CD1c-positive myeloid dendritic cell (primary cell): Measurements from ENCODE around the gene FHL3.

Experiments used
- DNase-seq: peaks from one replicate; pipeline ENCODE4 v3.0.0-alpha.2; 2016; ENCODE audit errors: extremely low spot score

Gene FHL3, protein sequence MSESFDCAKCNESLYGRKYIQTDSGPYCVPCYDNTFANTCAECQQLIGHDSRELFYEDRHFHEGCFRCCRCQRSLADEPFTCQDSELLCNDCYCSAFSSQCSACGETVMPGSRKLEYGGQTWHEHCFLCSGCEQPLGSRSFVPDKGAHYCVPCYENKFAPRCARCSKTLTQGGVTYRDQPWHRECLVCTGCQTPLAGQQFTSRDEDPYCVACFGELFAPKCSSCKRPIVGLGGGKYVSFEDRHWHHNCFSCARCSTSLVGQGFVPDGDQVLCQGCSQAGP

GRCh38 chr1:38005195-38006007 lies at the start of gene FHL3:
Gene FHL3, minus strand, starts transcription at chr1:38005514. Its CDS starts 6,102 bp downstream, at chr1:37999412.
- DNase-seq: peak; percentile 67

- DNase-seq: no peak
These were observed 48.2 kb upstream of the FHL3 start for GRCh38 chr1:38053416-38054091.

- DNase-seq: no peak
These were observed 47.6 kb upstream of the FHL3 start for GRCh38 chr1:38052750-38053415.

- DNase-seq: no peak
These were observed 45.8 kb upstream of the FHL3 start for GRCh38 chr1:38051079-38051543.

GRCh38 chr1:38050397-38051078 lies 45.2 kb upstream of the FHL3 start:
- no peak for DNase-seq

- no peak for DNase-seq
These were observed 42.4 kb upstream of the FHL3 start for GRCh38 chr1:38047603-38048141.

DNA sequence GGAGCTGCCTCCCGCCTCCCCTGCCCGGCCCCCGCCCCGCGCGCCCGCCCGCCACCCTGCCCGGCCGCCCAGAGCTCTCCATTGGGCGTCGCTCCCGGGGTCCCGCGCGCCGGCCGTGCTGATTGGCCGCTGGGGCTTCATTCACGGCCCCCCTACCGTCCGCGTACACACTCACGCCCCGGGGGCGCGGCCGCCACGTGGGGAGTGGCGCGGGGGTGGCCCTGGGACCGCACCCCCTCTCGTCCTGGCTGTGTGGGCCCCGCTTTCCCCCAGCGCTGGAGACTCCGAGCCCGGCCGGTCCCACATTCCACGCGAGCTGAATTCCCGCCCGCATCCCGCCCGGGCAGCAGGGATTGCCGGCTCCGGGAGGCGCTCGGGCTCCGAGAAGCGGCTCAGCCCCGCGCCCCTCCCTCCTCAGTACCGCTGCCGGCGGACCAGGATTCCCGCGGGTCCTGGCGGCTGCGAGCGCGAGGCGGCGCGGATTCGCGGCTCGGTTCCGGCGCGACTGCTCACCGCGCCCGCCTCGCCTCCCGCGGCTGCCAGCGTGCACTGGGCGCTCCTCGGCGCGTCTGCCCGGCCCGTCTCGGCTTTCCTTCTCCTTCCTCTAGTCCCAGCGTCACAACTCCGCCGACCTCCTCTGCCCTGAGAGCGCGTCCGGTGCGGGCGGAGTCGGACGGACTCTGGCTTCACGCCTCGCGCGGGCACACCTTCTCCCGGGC lies 41.7 kb upstream of the FHL3 start:
- DNase-seq: peak; percentile 70

DNA sequence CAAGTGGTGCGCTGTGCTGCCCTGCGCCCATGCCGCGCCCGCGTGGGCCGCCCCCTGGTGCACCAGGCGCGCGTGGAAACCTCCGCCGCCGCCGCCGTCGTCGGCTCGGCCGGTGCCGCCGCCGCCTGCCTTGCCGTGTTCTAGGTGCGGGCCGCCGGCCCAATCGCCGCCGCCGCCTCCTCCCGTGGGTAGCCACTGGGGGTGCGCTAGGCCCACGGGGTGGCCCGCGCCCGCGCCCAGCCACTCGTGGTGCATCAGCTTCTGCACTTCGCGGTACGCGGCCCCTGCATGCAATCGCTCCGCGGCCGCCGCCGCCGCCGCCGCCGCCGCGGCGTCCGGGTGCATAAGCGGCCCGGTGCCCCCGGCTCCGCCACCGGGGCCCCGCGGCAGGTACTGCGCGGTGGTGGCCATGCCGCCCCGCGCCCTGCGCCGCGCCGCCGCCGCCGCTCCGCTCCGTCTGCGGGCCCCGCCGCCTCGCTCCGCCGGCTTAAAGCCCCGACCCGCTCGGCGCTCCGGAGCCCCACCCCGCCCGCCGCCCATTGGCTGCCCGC lies 41.1 kb upstream of the FHL3 start, which contains the start of gene POU3F1:
POU3F1 (minus strand) TSS at position 461 of the 551 bp plus-strand sequence; CDS start at position 411, 50 bp downstream.
- DNase-seq: no peak

GRCh38 chr1:38045401-38046332 lies 40.4 kb upstream of the FHL3 start:
- DNase-seq: peak; percentile 31

GRCh38 chr1:38044221-38045215 lies 39.2 kb upstream of the FHL3 start:
- DNase-seq: no peak

GRCh38 chr1:38043036-38043747 lies 37.9 kb upstream of the FHL3 start:
- no peak for DNase-seq

GRCh38 chr1:38041936-38042834 lies 36.9 kb upstream of the FHL3 start:
- no peak for DNase-seq

DNA sequence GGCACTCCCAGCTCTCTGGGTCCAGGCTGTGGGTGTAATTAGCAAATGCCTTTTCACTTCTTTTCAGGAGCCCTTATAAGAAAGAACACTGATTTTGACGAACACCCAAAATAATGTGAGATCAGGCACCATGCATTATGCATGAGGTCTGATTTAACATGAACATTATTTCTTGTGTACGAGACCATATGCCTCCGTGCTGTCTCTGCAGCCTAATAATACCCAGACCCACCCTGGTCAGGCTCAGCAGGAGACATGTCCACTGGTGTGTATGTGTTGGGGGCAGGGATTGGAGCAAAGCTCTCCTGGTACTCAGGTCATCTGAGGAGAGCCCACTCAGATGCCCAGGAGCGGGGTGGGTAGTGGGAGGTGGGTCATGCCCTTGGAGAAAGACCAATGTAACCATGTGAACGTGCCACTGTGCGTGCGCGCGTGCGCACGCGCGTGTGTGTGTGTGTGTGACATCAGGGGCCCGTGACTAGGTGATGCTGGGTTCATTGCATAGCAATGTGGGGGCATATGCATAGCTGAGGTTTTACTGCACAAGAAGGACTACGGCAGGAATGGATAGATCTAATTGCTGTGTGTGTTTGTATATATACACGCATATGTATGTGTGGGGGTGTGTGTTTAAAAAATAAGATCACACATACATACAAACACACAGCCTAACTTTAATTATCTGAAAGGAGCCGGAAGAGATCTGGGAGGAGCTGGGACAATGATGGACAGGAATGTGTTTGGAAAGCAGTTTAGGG lies 34.2 kb upstream of the FHL3 start:
- DNase-seq: no peak

DNA sequence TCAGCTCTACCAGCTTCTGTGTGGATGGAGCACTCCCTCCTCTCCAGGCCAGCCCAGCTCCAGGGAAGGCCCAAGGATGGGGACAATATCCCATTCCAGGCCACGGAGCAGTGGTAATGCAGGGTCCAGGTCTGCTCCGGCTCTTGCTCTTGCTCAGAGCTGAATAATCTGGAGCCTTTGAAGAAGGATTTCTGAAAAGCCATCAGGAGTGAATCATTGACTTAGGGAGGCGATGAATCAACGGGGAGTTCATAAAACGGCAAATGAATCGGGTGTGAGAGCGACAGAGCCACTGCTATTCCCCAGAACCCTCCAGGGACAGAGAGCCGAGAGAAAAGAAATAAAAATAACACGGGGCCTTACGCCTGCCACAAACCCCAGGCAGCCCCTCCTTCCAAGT lies 33.5 kb upstream of the FHL3 start:
- DNase-seq: no peak
